Progenitor cell of endocrine pancreas (in vitro differentiated cells): Measurements from ENCODE around the gene ACTL10. TPM values are rescaled to one million over a fixed set of nuclear protein-coding genes. Genes with fewer than 3 reads are reported as not detected.

Experiments used
- DNase-seq: peaks from one replicate; pipeline ENCODE4 v3.0.0; 2021; ENCODE audit warnings: low spot score; ENCODE audit not compliant: unreplicated experiment
- H3K27ac Mint-ChIP-seq: 2 replicates; pipeline ENCODE4 v1.8.0; 2021; ENCODE audit warnings: mild to moderate bottlenecking, moderate library complexity, mixed read lengths
- H3K27me3 Mint-ChIP-seq: 2 replicates; pipeline ENCODE4 v1.8.0; 2021; ENCODE audit warnings: mixed read lengths
- H3K36me3 Mint-ChIP-seq: 2 replicates; pipeline ENCODE4 v1.8.0; 2022; ENCODE audit warnings: mixed read lengths; ENCODE audit not compliant: insufficient read depth
- H3K4me1 Mint-ChIP-seq: 2 replicates; pipeline ENCODE4 v1.8.0; 2021; ENCODE audit warnings: low read depth, mixed read lengths
- H3K4me3 Mint-ChIP-seq: 2 replicates; pipeline ENCODE4 v1.8.0; 2021; ENCODE audit warnings: low read depth, mild to moderate bottlenecking, moderate library complexity, mixed read lengths
- H3K9me3 Mint-ChIP-seq: 2 replicates; pipeline ENCODE4 v1.8.0; 2021; ENCODE audit warnings: low read depth, mixed read lengths
- CTCF ChIP-seq: fragments of 200-600 bp; sonication (generic); IDR thresholded peaks from one replicate; pipeline ENCODE4 v1.5.0; 2021; ENCODE audit warnings: antibody characterized with exemption, mild to moderate bottlenecking; ENCODE audit not compliant: unreplicated experiment
- total RNA-seq: library from RNA; stranded (reverse); gene quantifications from 2 replicates; pipeline ENCODE4 v1.2.1, GENCODE V29; 2021

ACTL10 gene
- total RNA-seq, 1 donor from 2014 or later: 0.36 TPM

GRCh38 chr20:33686984-33687366 is 20.2 kb downstream of the ACTL10 start:
- Mint-ChIP-seq H3K9me3 (no peaks in the 10 kb centered on the region), H3K4me3 (peak overlapping the region; percentile 73), H3K4me1 (peaks cover 17% of the 10 kb centered on the region), H3K27me3 (no peaks in the 10 kb centered on the region), H3K27ac (peak overlapping the region; percentile 16), H3K36me3 (peaks cover 2% of the 10 kb centered on the region)
- no peak for TF ChIP-seq CTCF
- DNase-seq: no peak

- no peak for TF ChIP-seq CTCF
- no peak for DNase-seq
- Mint-ChIP-seq H3K36me3 (peaks cover 2% of the 10 kb centered on the region), H3K4me3 (peak overlapping the region; percentile 73), H3K27me3 (no peaks in the 10 kb centered on the region), H3K4me1 (peaks cover 17% of the 10 kb centered on the region), H3K27ac (peak overlapping the region; percentile 16), H3K9me3 (no peaks in the 10 kb centered on the region)
Measured at GRCh38 chr20:33687370-33687915, 20.7 kb downstream of the ACTL10 start.

GRCh38 chr20:33687993-33688937 is 21.5 kb downstream of the ACTL10 start:
- Mint-ChIP-seq H3K36me3 (peaks cover 2% of the 10 kb centered on the region), H3K27me3 (no peaks in the 10 kb centered on the region), H3K9me3 (no peaks in the 10 kb centered on the region), H3K27ac (peak overlapping the region; percentile 56), H3K4me3 (no peak overlapping the region), H3K4me1 (peaks cover 17% of the 10 kb centered on the region)
- TF ChIP-seq CTCF: no peak
- no peak for DNase-seq

GRCh38 chr20:33688938-33689424 is 22.2 kb downstream of the ACTL10 start:
- peaks cover 17% of the 10 kb centered on the region for H3K4me1 Mint-ChIP-seq
- DNase-seq: no peak
- H3K27ac Mint-ChIP-seq: peak overlapping the region; percentile 31
- peaks cover 2% of the 10 kb centered on the region for H3K36me3 Mint-ChIP-seq
- no peaks in the 10 kb centered on the region for H3K27me3 Mint-ChIP-seq
- no peak overlapping the region for H3K4me3 Mint-ChIP-seq
- H3K9me3 Mint-ChIP-seq: no peaks in the 10 kb centered on the region
- no peak for TF ChIP-seq CTCF

- Mint-ChIP-seq H3K36me3 (peaks cover 2% of the 10 kb centered on the region), H3K9me3 (no peaks in the 10 kb centered on the region), H3K4me1 (peaks cover 22% of the 10 kb centered on the region), H3K27me3 (no peaks in the 10 kb centered on the region), H3K4me3 (no peak overlapping the region), H3K27ac (no peak overlapping the region)
- no peak for DNase-seq
- no peak for TF ChIP-seq CTCF
Measured at GRCh38 chr20:33689493-33689892, 22.8 kb downstream of the ACTL10 start.
